B cell (primary cell): ENCODE measurements around the gene BANP.

Experiments
- CTCF ChIP-seq: fragments of 200-600 bp; IDR thresholded peaks from one replicate; pipeline ENCODE4 v1.8.0; 2022; ENCODE audit warnings: antibody characterized with exemption, mild to moderate bottlenecking
- EZH2 ChIP-seq: IDR thresholded peaks from 2 replicates; pipeline ENCODE4 v1.6.1; 2012; ENCODE audit warnings: borderline replicate concordance, low read depth, mild to moderate bottlenecking, moderate library complexity, low read length; ENCODE audit not compliant: insufficient read depth, poor library complexity, severe bottlenecking

- TF ChIP-seq CTCF, result no peak
- TF ChIP-seq EZH2, result no peak
Measured at GRCh38 chr16:88084881-88085280, 133.6 kb downstream of the BANP start.
